HUES6 (cell line): ENCODE results near the gene BTBD6.

Experiments
- H3K27ac ChIP-seq: 2 replicates; pipeline ENCODE4 v1.7.0; 2013; ENCODE audit warnings: low read depth, mild to moderate bottlenecking, low read length, inconsistent platforms
- H3K27me3 ChIP-seq: 2 replicates; pipeline ENCODE4 v1.6.1; 2013; ENCODE audit warnings: low read length; ENCODE audit not compliant: control insufficient read depth, insufficient read depth
- H3K36me3 ChIP-seq: 2 replicates; pipeline ENCODE4 v1.6.1; 2013; ENCODE audit warnings: low read length; ENCODE audit not compliant: control insufficient read depth, insufficient read depth
- H3K4me1 ChIP-seq: 2 replicates; pipeline ENCODE4 v1.6.1; 2013; ENCODE audit warnings: low read length; ENCODE audit not compliant: control insufficient read depth, insufficient read depth
- H3K4me3 ChIP-seq: 2 replicates; pipeline ENCODE4 v1.5.1; 2013; ENCODE audit warnings: low read depth, low read length
- H3K9ac ChIP-seq: one replicate; pipeline ENCODE4 v1.6.1; 2013; ENCODE audit warnings: mild to moderate bottlenecking, low read length
- H3K9me3 ChIP-seq: 2 replicates; pipeline ENCODE4 v1.6.1; 2013; ENCODE audit warnings: low read depth, low read length; ENCODE audit not compliant: control insufficient read depth, insufficient read depth

BTBD6 gene

DNA sequence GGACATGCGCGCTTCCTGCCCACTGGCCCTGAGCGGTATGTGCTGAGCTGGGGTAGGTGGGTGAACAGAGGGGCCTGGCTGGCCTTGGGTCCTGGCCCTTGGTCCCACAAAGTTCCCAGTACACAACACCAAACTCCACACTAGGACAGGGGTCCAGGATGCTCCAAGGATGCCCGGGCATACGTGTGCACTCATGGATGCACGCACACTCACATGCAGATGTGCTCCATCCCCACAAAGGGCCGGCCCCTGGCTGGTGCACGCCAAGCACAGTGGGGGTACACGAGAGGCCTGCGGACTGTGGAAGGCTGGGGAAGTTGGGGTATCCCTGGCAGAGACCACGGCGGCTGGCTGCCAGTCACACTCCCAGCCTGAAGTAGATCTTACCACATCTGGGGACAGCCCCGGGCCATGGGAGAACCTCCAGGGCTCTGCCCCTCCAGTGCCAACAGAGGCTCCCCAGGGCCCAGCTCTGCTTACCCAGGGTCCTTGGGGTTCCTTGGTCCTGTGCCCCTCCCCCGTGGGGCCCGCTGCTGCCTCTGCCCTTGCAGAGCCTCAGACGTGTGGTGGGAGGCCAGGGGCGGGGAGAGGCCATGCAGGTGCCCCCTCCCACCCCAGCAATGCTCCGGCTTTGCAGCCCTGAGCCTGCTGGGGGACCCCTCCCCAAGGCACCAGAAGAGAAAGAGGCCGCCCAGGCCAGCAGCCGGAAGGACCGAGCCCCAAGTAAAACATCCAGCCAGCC lies 43.2 kb upstream of the BTBD6 start:
- Histone ChIP-seq H3K4me3 (no peak overlapping the region), H3K27me3 (no peaks in the 10 kb centered on the region; the same call in 1 of the 2 replicates), H3K9ac (no peak overlapping the region), H3K4me1 (peaks cover 3% of the 10 kb centered on the region), H3K9me3 (no peaks in the 10 kb centered on the region), H3K36me3 (peaks cover 3% of the 10 kb centered on the region; the same call in 1 of the 2 replicates), H3K27ac (no peak overlapping the region)

DNA sequence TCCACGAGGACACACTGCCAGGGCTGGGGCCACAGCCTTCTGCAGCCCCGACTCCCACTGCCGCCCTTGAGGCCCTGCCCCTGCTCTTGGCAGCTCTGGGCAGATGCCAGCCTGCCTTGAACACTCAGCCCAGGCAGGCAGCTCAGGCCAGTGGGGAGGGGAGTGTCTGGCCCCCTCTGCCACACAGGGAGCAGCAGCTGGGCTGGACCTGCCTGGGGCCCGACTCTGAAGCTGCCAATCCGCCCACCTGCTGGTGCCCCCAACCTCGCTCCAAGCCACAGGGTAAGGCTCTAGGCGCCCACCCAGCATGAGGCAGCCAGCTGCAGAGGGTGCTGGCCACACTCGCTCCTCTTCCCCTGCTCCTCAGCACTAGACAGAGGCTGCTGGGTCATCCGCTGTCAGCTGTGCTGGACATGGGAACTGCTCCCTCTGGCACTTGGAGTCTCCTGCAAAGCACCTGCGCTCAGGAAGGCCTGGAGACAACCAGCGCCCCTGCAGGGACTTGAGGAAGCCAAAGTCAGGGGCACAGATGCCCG lies 42.6 kb upstream of the BTBD6 start:
- H3K9ac ChIP-seq = no peak overlapping the region

DNA sequence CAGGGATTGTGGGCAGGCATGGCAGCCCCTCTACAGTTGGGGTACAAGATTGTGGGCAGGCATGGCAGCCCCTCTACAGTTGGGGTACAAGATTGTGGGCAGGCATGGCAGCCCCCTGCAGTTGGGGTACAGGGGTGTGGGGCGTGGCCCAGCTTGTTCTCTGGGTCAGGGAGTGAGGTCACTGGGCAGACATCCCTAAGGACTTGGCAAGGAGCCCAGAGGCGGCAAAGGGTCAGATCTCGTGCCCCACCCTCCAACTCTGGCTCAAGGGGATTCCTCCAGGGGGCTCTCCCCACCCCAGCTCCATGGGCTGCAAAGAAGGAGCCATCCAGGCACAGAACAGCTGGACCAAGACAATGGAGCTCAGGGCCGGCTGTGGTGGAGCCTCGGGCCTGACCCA lies 41.5 kb upstream of the BTBD6 start:
- no peak overlapping the region for H3K9ac ChIP-seq
- H3K27me3 ChIP-seq = no peaks in the 10 kb centered on the region; the same call in 1 of the 2 replicates
- no peak overlapping the region for H3K4me3 ChIP-seq
- H3K36me3 ChIP-seq = peaks cover 9% of the 10 kb centered on the region; the same call in 1 of the 2 replicates
- no peak overlapping the region for H3K27ac ChIP-seq
- peaks cover 3% of the 10 kb centered on the region for H3K4me1 ChIP-seq
- H3K9me3 ChIP-seq = no peaks in the 10 kb centered on the region

More for the DNA sequence above, 42.6 kb upstream of the BTBD6 start:
- H3K4me3 ChIP-seq = no peak overlapping the region
- H3K4me1 ChIP-seq = peaks cover 3% of the 10 kb centered on the region
- no peaks in the 10 kb centered on the region for H3K9me3 ChIP-seq
- no peaks in the 10 kb centered on the region; the same call in 1 of the 2 replicates for H3K27me3 ChIP-seq
- peaks cover 4% of the 10 kb centered on the region; the same call in 1 of the 2 replicates for H3K36me3 ChIP-seq
- no peak overlapping the region for H3K27ac ChIP-seq

DNA sequence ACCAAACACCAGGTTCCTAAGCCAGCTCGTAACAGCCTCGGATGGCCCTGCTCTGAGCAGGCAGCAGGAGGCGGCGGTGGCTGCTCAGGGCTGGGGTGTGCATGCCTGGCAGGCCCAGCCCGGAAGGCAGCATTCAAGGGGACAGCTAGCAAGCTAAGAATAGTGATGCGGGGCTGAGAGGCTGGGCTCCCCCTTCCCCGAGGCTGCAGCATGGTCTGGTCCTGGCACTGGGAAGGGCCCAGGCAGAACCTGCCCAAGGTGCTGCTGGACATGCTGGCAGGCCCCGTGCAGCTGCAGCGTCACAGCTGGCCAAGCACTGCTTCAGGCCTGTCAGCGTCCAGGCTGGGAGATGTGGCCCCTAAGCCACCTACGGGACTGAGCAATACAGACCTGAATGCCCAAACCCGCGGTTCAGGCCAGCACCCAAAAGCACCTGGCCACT lies 40.9 kb upstream of the BTBD6 start:
- no peak overlapping the region for H3K9ac ChIP-seq
- H3K9me3 ChIP-seq = no peaks in the 10 kb centered on the region
- no peak overlapping the region for H3K27ac ChIP-seq
- H3K4me1 ChIP-seq = peaks cover 3% of the 10 kb centered on the region
- no peak overlapping the region for H3K4me3 ChIP-seq
- H3K27me3 ChIP-seq = no peaks in the 10 kb centered on the region; the same call in 1 of the 2 replicates
- H3K36me3 ChIP-seq = peaks cover 9% of the 10 kb centered on the region; the same call in 1 of the 2 replicates

DNA sequence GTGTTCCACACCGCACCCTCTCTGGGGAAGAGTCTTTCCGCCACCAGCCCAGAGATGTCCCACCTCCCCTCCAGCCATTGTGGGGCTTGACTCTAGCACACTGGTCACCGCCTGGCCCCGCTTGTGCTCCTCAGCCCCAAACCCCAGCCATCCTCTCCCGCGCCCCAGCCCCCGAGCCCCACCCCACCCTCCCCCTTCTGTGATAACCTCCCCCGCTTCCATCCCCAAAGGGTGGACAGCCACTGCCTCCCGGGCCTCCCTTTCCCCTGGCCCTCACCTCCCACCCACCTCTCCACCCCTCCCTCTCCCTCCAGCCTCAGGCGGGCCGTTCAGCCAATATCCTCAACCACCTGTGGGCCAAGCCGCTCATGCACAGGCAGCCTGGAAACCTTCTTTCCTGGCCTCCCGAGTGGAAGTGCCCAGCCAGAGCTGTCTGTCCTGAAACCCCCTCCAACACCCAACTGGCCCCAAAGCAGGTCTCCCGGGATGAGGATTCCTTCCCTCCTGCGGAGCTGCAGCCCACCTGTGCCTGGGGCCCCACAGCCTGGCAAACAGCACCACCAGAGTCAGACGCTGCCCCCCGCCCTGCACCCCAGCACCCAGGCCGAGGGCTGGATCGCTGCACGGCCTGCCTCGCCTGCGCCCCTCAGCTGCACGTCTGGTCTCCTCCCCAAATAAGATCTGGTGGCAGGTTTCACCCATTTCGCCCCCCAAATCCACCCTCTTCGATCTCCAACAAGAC lies 40.2 kb upstream of the BTBD6 start:
- Histone ChIP-seq H3K27ac (no peak overlapping the region), H3K9ac (no peak overlapping the region), H3K4me1 (peaks cover 1% of the 10 kb centered on the region), H3K27me3 (no peaks in the 10 kb centered on the region; the same call in 1 of the 2 replicates), H3K36me3 (peaks cover 9% of the 10 kb centered on the region; the same call in 1 of the 2 replicates), H3K4me3 (no peak overlapping the region), H3K9me3 (no peaks in the 10 kb centered on the region)

DNA sequence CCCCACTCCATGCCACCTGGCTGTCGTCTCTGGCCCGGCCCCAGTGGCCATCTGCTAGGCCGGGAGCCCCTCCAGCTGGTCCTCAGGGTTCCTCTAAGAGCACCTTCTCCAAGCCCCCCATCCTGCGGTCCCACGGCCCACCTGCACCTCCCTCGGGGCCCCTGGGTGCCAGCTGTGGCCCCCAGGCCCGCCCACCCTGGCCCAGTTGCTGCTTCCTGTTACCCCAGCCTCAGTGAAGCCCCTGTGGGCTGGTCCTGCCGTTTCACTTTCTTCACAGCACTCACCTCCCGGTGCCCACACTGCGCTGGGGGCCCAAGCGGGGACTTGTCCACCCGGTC lies 39.6 kb upstream of the BTBD6 start:
- H3K4me3 ChIP-seq = no peak overlapping the region
- H3K27ac ChIP-seq = no peak overlapping the region
- no peaks in the 10 kb centered on the region; the same call in 1 of the 2 replicates for H3K27me3 ChIP-seq
- H3K36me3 ChIP-seq = peaks cover 9% of the 10 kb centered on the region; the same call in 1 of the 2 replicates
- no peak overlapping the region for H3K9ac ChIP-seq
- no peaks in the 10 kb centered on the region for H3K9me3 ChIP-seq
- H3K4me1 ChIP-seq = no peaks in the 10 kb centered on the region

DNA sequence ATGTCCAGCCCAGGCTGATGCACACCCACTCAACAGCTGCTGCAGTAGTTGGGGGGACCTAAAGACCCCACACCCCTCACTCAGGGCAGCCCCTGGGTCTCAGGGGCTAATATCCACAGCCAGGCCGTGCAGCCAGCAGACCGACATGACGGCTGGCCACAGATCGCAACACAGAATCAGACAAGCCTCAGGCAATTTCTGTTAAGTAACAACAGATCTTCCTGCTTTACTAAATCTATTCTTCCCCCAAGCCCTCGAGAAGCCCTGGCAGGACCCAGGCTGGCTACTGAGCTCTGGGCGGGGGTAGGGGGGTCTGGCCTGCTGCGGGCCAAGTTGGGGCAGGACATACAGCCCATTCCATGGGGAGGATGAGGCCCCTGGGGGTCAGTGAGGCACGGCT lies 39.2 kb upstream of the BTBD6 start:
- Histone ChIP-seq H3K36me3 (peaks cover 9% of the 10 kb centered on the region; the same call in 1 of the 2 replicates), H3K27ac (no peak overlapping the region), H3K27me3 (no peaks in the 10 kb centered on the region), H3K9ac (no peak overlapping the region), H3K9me3 (no peaks in the 10 kb centered on the region), H3K4me3 (no peak overlapping the region), H3K4me1 (no peaks in the 10 kb centered on the region)

DNA sequence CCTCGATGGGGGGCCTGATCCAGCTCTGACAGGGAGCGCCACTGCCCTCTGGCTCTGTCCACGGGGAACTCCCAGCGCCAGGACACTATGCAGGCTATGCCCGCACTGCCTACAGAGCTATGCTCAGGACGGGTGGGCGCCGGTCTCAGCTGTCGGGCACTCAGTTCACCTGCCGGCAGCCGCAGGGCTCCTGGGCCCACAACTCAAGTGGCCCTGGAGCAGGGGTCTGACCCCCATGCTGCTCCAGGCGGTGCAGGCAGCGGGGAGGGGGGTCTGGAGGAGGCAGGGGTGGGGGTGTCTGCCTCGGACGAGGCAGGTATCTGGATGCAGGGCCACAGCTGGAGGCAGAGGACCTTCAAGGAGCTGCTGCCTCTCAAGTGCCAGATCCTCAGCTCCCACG lies 38.7 kb upstream of the BTBD6 start:
- H3K4me1 ChIP-seq = no peaks in the 10 kb centered on the region
- no peak overlapping the region for H3K9ac ChIP-seq
- no peak overlapping the region for H3K27ac ChIP-seq
- no peaks in the 10 kb centered on the region for H3K9me3 ChIP-seq
- H3K4me3 ChIP-seq = no peak overlapping the region
- no peaks in the 10 kb centered on the region for H3K27me3 ChIP-seq
- peaks cover 9% of the 10 kb centered on the region; the same call in 1 of the 2 replicates for H3K36me3 ChIP-seq

DNA sequence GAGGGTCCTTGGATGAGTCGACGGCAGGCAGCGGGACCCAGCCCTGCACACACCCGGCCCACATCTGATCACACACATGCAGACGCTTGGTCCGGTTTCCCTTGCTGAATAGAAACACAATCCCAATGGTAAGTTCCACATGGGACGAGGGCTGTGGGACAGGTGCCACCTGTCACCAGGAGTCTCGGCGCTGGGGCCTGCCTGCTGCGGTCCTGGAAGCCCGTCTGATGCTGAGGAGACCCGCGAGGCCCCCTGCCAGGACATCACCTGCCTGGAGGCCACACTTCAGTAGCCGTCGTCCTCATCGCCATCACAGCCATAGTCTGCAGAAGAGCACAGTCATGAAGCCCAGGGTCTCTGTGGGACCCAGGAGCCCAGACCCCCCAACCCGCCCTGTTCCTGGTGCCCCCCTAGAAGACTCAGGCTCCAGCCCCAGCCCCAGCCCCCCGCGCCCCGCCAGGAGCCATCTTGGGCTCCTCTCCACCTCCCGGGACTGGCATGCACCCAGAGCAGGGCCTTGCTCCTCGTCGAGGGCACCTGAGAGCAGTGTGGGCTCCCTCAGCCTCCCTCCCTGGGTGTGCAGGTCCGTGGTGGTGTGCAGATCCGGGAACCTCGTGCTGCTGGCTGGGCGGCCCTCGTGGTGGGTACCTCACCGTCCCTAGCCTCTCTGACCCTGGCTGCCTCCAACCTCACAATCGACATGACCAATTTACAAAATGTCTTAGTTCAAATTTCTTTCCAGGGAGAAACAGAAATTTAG lies 37.9 kb upstream of the BTBD6 start:
- Histone ChIP-seq H3K27me3 (no peaks in the 10 kb centered on the region), H3K27ac (no peak overlapping the region), H3K4me3 (no peak overlapping the region), H3K9ac (no peak overlapping the region), H3K9me3 (no peaks in the 10 kb centered on the region), H3K36me3 (peaks cover 9% of the 10 kb centered on the region; the same call in 1 of the 2 replicates), H3K4me1 (no peaks in the 10 kb centered on the region)

DNA sequence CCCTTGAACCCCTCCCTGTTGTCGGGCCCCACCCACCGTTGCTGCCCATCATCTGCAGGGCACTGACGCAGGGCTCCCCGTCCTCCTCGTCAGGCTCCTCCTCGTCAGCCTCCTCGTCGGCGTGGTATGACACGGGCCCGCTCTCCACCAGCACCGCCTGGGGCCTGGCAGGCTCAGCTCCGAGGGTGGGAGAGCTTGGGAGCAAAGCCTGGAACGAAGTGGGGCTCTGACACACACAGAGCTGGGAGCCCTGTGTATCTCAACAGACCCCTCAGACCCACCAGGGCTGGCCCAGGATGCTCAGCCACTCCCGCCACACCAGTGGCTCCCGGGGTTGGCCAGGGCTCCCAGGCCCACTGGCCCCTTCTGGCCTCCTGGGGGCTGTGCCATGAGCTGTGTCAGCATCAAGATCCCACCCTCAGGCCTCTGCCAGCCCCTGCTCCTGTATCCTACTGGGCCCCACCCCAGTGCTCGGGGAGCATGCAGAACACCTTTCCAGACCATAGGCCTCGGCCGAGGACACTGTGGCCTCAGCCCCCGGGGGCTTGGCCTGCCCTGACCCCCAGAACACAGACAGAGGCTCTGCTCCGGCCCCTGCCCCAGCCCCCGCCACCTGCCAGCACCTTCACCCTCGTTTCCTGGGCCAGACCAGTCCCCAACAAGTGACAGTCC lies 37.1 kb upstream of the BTBD6 start:
- no peak overlapping the region for H3K4me3 ChIP-seq
- H3K4me1 ChIP-seq = no peaks in the 10 kb centered on the region
- H3K27me3 ChIP-seq = no peaks in the 10 kb centered on the region
- no peaks in the 10 kb centered on the region for H3K9me3 ChIP-seq
- H3K27ac ChIP-seq = no peak overlapping the region
- H3K36me3 ChIP-seq = peaks cover 13% of the 10 kb centered on the region; the same call in 1 of the 2 replicates
- no peak overlapping the region for H3K9ac ChIP-seq
